ENCODE data around the gene RFK. TPM values are rescaled to one million over a fixed set of nuclear protein-coding genes. Genes with fewer than 3 reads are reported as not detected.

RFK gene
- total and polyA plus RNA-seq, 2 of the 13 experiments (the other 11 are each of a cell fraction or from before 2014, with no cell fraction given), result 18.2 to 37.2 TPM

DNA sequence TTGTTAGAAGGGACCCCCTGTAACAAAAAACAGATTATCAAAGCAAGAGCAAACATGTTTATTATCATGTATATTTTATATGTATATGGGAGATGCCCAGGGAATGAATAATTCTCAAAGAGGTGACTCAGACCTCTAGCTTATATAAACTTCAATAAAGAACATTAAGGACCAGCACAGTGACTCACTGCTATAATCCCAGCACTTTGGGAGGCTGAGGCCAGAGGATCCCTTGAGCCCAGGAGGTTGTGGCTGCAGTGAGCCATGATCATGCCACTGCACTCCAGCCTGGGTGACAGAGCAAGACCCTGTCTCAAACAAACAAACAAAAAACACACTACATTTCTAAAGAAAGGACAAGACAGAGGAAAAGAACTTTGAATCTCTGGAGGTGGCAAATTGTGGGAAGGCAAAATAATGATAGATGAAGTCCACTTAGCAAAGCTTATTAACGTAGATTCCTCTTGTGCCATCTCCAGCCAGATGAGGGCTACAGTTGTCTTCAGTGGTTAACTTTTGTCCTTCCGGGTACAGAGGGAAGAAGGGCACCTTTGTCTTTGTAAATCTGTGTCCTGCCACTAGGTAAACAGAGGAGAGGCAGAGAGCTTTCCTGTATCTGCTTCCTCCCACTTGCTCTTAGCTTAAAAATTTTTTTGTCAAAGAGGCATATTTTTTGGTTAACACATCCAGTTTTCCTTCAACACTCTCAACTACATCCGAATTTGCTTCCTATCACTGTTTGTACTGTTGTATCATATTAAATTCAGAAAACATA, 7.5 kb upstream of the RFK start (continued):
- TF ChIP-seq, protein P1, sequence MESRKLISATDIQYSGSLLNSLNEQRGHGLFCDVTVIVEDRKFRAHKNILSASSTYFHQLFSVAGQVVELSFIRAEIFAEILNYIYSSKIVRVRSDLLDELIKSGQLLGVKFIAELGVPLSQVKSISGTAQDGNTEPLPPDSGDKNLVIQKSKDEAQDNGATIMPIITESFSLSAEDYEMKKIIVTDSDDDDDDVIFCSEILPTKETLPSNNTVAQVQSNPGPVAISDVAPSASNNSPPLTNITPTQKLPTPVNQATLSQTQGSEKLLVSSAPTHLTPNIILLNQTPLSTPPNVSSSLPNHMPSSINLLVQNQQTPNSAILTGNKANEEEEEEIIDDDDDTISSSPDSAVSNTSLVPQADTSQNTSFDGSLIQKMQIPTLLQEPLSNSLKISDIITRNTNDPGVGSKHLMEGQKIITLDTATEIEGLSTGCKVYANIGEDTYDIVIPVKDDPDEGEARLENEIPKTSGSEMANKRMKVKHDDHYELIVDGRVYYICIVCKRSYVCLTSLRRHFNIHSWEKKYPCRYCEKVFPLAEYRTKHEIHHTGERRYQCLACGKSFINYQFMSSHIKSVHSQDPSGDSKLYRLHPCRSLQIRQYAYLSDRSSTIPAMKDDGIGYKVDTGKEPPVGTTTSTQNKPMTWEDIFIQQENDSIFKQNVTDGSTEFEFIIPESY (CRISPR knock-in tag; IDR thresholded peaks at IDR 0.05), result no peak
- TF ChIP-seq RCOR2 (CRISPR knock-in tag; IDR thresholded peaks at IDR 0.05), result peak; percentile 64; the same call in 1 of the 2 replicates
- TF ChIP-seq, protein P2, sequence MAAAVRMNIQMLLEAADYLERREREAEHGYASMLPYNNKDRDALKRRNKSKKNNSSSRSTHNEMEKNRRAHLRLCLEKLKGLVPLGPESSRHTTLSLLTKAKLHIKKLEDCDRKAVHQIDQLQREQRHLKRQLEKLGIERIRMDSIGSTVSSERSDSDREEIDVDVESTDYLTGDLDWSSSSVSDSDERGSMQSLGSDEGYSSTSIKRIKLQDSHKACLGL (CRISPR knock-in tag; IDR thresholded peaks at IDR 0.05), result no peak
- TF ChIP-seq ZNF331 (CRISPR knock-in tag; IDR thresholded peaks at IDR 0.05), result peak; percentile 25; the same call in 1 of the 2 replicates
- no peak for TF ChIP-seq MYC (CRISPR knock-in tag; IDR thresholded peaks at IDR 0.05; ENCODE audit: borderline replicate concordance)
- TF ChIP-seq SMARCC2 (IDR thresholded peaks at IDR 0.05), result no peak
- TF ChIP-seq RXRB (CRISPR knock-in tag; IDR thresholded peaks at IDR 0.05; ENCODE audit: borderline replicate concordance), result peak; percentile 41; the same call in 1 of the 2 replicates

DNA sequence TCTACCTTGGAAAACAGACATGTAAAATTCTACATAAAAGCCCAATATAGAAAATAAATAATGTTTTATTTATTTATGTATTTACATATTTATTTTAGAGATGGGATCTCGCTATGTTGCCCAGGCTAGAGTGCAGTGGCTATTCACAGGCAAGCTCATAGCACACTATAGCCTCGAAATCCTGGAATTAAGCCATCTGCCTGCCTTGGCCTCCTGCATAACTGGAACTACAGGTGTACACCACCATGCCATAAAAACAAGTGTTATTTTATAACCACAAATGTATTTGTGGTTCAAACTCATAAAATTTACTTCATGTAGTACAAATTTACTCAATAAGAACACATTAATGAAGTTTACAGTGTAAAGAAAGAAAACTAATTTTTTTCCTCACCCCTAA, 7.0 kb upstream of the RFK start:
- no peak for DNase-seq (ENCODE audit: low spot score)
- peaks cover 50% of the 10 kb centered on the region for H3K4me1 ChIP-seq (ENCODE audit: insufficient read depth, low read length)
- H3K9ac ChIP-seq (ENCODE audit: insufficient read depth, low read depth, low read length), result 0 out of 2 replicates have a peak overlapping the region, but pooled peaks have one; percentile 49
- H3K4me3 ChIP-seq (replicated peaks in 1 of 3; ENCODE audit: insufficient read depth in 1 of 3, low read depth in 2 of 3, low read length in 3 of 3), result no peak overlapping the region; a peak in 1 of 6 replicates
- H3K79me2 ChIP-seq (ENCODE audit: insufficient read depth, low read length), result no peaks in the 10 kb centered on the region
- no peak for ATAC-seq
- H3K36me3 ChIP-seq (replicated peaks in 1 of 2; ENCODE audit: control insufficient read depth in 1 of 2, insufficient read depth in 2 of 2, low read length in 2 of 2), result no peaks in the 10 kb centered on the region
- H2AFZ ChIP-seq (ENCODE audit: low read length), result no peak overlapping the region
- intact Hi-C loops (cut with micrococcal nuclease; ENCODE audit: unreplicated experiment), result loop anchor here (5.0 kb wide), 2 partner anchors 34 to 256 kb away; no protein-coding TSS in a partner anchor
- 100% methylated on average over 2 of the region's 2 CpGs for WGBS (ENCODE audit: low lambda C conversion rate)
- BruUV-seq (replicated peaks), result no TSS peak
- peak; percentile 69 for TF ChIP-seq ZNF121 (CRISPR knock-in tag; IDR thresholded peaks at IDR 0.05)
- TF ChIP-seq, protein P3, sequence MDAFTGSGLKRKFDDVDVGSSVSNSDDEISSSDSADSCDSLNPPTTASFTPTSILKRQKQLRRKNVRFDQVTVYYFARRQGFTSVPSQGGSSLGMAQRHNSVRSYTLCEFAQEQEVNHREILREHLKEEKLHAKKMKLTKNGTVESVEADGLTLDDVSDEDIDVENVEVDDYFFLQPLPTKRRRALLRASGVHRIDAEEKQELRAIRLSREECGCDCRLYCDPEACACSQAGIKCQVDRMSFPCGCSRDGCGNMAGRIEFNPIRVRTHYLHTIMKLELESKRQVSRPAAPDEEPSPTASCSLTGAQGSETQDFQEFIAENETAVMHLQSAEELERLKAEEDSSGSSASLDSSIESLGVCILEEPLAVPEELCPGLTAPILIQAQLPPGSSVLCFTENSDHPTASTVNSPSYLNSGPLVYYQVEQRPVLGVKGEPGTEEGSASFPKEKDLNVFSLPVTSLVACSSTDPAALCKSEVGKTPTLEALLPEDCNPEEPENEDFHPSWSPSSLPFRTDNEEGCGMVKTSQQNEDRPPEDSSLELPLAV (CRISPR knock-in tag; conservative IDR thresholded peaks at IDR 0.05; ENCODE audit: low read depth), result no peak
- ChIA-PET CTCF (ENCODE audit: low intra/inter-chr PET ratio, low total read pairs) (no interaction called here), POLR2A (no interaction called here)
- peak overlapping the region; percentile 76 for H3K27ac ChIP-seq (ENCODE audit: extremely low read length, insufficient read depth, low read length)
- H3K27me3 ChIP-seq (ENCODE audit: control insufficient read depth in 1 of 2, insufficient read depth in 2 of 2, low read length in 2 of 2), result no peaks in the 10 kb centered on the region
- H3K9me3 ChIP-seq (ENCODE audit: low read length), result no peaks in the 10 kb centered on the region
- H4K20me1 ChIP-seq (ENCODE audit: insufficient read depth, low read length), result no peaks in the 10 kb centered on the region
- no peak for FAIRE-seq
- H3K4me2 ChIP-seq (ENCODE audit: low read depth, low read length), result peak overlapping the region; percentile 65; the same call in 1 of the 2 replicates
- in situ Hi-C loops (cut with HindIII; ENCODE audit: extremely low pct_ligation_motif_present, low pct_unique_long_range_greater_than_20kb), result no loop called here

All from HepG2 (cell line).